ENCODE data around the gene CWC27. TPM values are rescaled to one million over a fixed set of nuclear protein-coding genes. Genes with fewer than 3 reads are reported as not detected.

The CWC27 gene
- polyA plus RNA-seq, 2 of the 4 experiments (the other 2 are of a cell fraction), result 24.1 to 48.5 TPM

- H3K9me3 ChIP-seq, result no peaks in the 10 kb centered on the region
- FAIRE-seq, result no peak
- ATAC-seq, result no peak
- DNase-seq (ENCODE audit: low read depth in 1 of 2, low spot score in 1 of 2), result no peak
- POLR2A ChIA-PET, result no interaction called here
- H3K4me2 ChIP-seq, result no peak overlapping the region
- CTCF ChIA-PET, result interaction anchor here (0.6 kb wide), 1 partner anchor 7 kb away, joined by 3 read pairs; no protein-coding TSS in a partner anchor
- TF ChIP-seq RAD21 (conservative IDR thresholded peaks at IDR 0.05 in 1 of 2, IDR thresholded peaks at IDR 0.05 in 1 of 2) (no peak), EHMT2 (IDR thresholded peaks at IDR 0.05; ENCODE audit: low read depth) (no peak), JUNB (IDR thresholded peaks at IDR 0.05) (no peak), TP53 (CRISPR knock-in tag; IDR thresholded peaks at IDR 0.05) (no peak), HOXB5 (CRISPR knock-in tag; IDR thresholded peaks at IDR 0.05) (no peak), ZNF302 (CRISPR knock-in tag; IDR thresholded peaks at IDR 0.05) (no peak), CTCF (IDR thresholded peaks at IDR 0.05) (no peak), RFX5 (IDR thresholded peaks at IDR 0.05) (no peak), FOSB (CRISPR knock-in tag; IDR thresholded peaks at IDR 0.05) (no peak), KDM5A (IDR thresholded peaks at IDR 0.05) (no peak), NFE2L2 (conservative IDR thresholded peaks at IDR 0.05; ENCODE audit: low read length) (no peak), RNF2 (IDR thresholded peaks at IDR 0.05; ENCODE audit: borderline replicate concordance, low read depth) (no peak)
- TF ChIP-seq, protein P1, sequence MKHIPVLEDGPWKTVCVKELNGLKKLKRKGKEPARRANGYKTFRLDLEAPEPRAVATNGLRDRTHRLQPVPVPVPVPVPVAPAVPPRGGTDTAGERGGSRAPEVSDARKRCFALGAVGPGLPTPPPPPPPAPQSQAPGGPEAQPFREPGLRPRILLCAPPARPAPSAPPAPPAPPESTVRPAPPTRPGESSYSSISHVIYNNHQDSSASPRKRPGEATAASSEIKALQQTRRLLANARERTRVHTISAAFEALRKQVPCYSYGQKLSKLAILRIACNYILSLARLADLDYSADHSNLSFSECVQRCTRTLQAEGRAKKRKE (CRISPR knock-in tag; IDR thresholded peaks at IDR 0.05; ENCODE audit: low read depth), result no peak
- no peaks in the 10 kb centered on the region for H3K4me1 ChIP-seq
- no peak overlapping the region for H3K27ac ChIP-seq
- H3K4me3 ChIP-seq, result no peak overlapping the region
- 97% methylated on average over 1 of the region's 1 CpG for WGBS (ENCODE audit: missing lambda C conversion rate)
Observed at GRCh38 chr5:64834611-64835010, 65.9 kb downstream of the CWC27 start.

GRCh38 chr5:64835266-64835665 lies 66.5 kb downstream of the CWC27 start:
- Histone ChIP-seq H3K4me1 (no peaks in the 10 kb centered on the region), H3K4me3 (no peak overlapping the region), H3K27ac (no peak overlapping the region), H3K9me3 (no peaks in the 10 kb centered on the region), H3K4me2 (no peak overlapping the region)
- ATAC-seq, result no peak
- 66% methylated on average over 1 of the region's 1 CpG for WGBS (ENCODE audit: missing lambda C conversion rate)
- DNase-seq (ENCODE audit: low read depth in 1 of 2, low spot score in 1 of 2), result no peak
- no peak for FAIRE-seq
- TF ChIP-seq JUNB (IDR thresholded peaks at IDR 0.05) (no peak), SREBF2 (IDR thresholded peaks at IDR 0.05) (no peak), CBX8 (IDR thresholded peaks at IDR 0.05) (no peak), FOSL2 (IDR thresholded peaks at IDR 0.05) (no peak), FOSL2 (CRISPR knock-in tag; IDR thresholded peaks at IDR 0.05) (no peak)
- ChIA-PET POLR2A (no interaction called here), CTCF (no interaction called here)

GRCh38 chr5:64836190-64836755 lies 67.5 kb downstream of the CWC27 start:
- no peak overlapping the region for H3K4me3 ChIP-seq
- TF ChIP-seq TFCP2L1 (CRISPR knock-in tag; IDR thresholded peaks at IDR 0.05), result no peak
- TF ChIP-seq USF2 (IDR thresholded peaks at IDR 0.05), result no peak
- no peak for TF ChIP-seq KDM5A (IDR thresholded peaks at IDR 0.05)
- TF ChIP-seq, protein P2, sequence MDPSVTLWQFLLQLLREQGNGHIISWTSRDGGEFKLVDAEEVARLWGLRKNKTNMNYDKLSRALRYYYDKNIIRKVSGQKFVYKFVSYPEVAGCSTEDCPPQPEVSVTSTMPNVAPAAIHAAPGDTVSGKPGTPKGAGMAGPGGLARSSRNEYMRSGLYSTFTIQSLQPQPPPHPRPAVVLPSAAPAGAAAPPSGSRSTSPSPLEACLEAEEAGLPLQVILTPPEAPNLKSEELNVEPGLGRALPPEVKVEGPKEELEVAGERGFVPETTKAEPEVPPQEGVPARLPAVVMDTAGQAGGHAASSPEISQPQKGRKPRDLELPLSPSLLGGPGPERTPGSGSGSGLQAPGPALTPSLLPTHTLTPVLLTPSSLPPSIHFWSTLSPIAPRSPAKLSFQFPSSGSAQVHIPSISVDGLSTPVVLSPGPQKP (IDR thresholded peaks at IDR 0.05; ENCODE audit: low read depth, low read length), result no peak
- no peak for TF ChIP-seq FOXS1 (CRISPR knock-in tag; IDR thresholded peaks at IDR 0.05)
- no peak for TF ChIP-seq HDAC2 (IDR thresholded peaks at IDR 0.05)
- TF ChIP-seq CBX2 (IDR thresholded peaks at IDR 0.05; ENCODE audit: borderline replicate concordance, low read depth), result no peak
- no peak for TF ChIP-seq RCOR1 (IDR thresholded peaks at IDR 0.05; ENCODE audit: low read depth, low read length)
- TF ChIP-seq ZSCAN20 (CRISPR knock-in tag; IDR thresholded peaks at IDR 0.05), result no peak
- no peak for TF ChIP-seq JUN (IDR thresholded peaks at IDR 0.05)
- no peak for TF ChIP-seq HOXA7 (CRISPR knock-in tag; IDR thresholded peaks at IDR 0.05)
- no peak for TF ChIP-seq SMC3 (IDR thresholded peaks at IDR 0.05)
- TF ChIP-seq FOSL2 (IDR thresholded peaks at IDR 0.05), result no peak
- TF ChIP-seq FOSL2 (CRISPR knock-in tag; IDR thresholded peaks at IDR 0.05), result no peak
- no peak for TF ChIP-seq ZFP36 (IDR thresholded peaks at IDR 0.05; ENCODE audit: borderline replicate concordance, partially characterized antibody)
- no peak for TF ChIP-seq CHD2 (IDR thresholded peaks at IDR 0.05; ENCODE audit: low read length, partially characterized antibody)
- H3K4me2 ChIP-seq, result no peak overlapping the region
- FAIRE-seq (no peak), DNase-seq (ENCODE audit: low read depth in 1 of 2, low spot score in 1 of 2) (no peak), ATAC-seq (no peak)
- CTCF ChIA-PET, result no interaction called here
- POLR2A ChIA-PET, result no interaction called here
- H3K27ac ChIP-seq, result no peak overlapping the region
- no peaks in the 10 kb centered on the region for H3K4me1 ChIP-seq
- H3K9me3 ChIP-seq, result no peaks in the 10 kb centered on the region
